Astrocyte of the spinal cord (primary cell): ENCODE results near the gene PRSS22.

Experiments used
- DNase-seq: peaks from one replicate; pipeline ENCODE4 v3.0.0; 2011; ENCODE audit warnings: low read depth, low spot score
- H3K4me3 ChIP-seq: 2 replicates; pipeline ENCODE4 v1.5.1; 2011; ENCODE audit warnings: low read depth, mild to moderate bottlenecking, low read length, moderate library complexity
- CTCF ChIP-seq: IDR thresholded peaks from 2 replicates; pipeline ENCODE4 v1.5.1; 2012; ENCODE audit warnings: low read depth, mild to moderate bottlenecking, low read length, inconsistent platforms
- in situ Hi-C: cut with HindIII; loops from 2 replicates; pipeline ENCODE4 v1.10.0; 2017; ENCODE audit warnings: low sequenced_read_pairs

The PRSS22 gene

GRCh38 chr16:2896480-2897010, 38.6 kb upstream of the PRSS22 start:
- in situ Hi-C loops, result no loop called here
- no peak for TF ChIP-seq CTCF
- H3K4me3 ChIP-seq, result no peak overlapping the region
- DNase-seq, result no peak

GRCh38 chr16:2895813-2896212, 37.8 kb upstream of the PRSS22 start:
- in situ Hi-C loops, result no loop called here
- no peak for DNase-seq
- no peak overlapping the region for H3K4me3 ChIP-seq
- no peak for TF ChIP-seq CTCF

- in situ Hi-C loops, result no loop called here
- no peak for DNase-seq
- no peak for TF ChIP-seq CTCF
Observed at GRCh38 chr16:2894231-2894630, 36.3 kb upstream of the PRSS22 start.

GRCh38 chr16:2884041-2884451, 26.1 kb upstream of the PRSS22 start:
- no peak for TF ChIP-seq CTCF
- in situ Hi-C loops, result no loop called here
- no peak for DNase-seq
- H3K4me3 ChIP-seq, result peak overlapping the region; percentile 79

More at GRCh38 chr16:2894231-2894630, 36.3 kb upstream of the PRSS22 start:
- H3K4me3 ChIP-seq, result no peak overlapping the region

GRCh38 chr16:2883458-2883908, 25.5 kb upstream of the PRSS22 start:
- TF ChIP-seq CTCF, result no peak
- in situ Hi-C loops, result no loop called here
- peak overlapping the region; percentile 79 for H3K4me3 ChIP-seq
- DNase-seq, result peak; percentile 26

GRCh38 chr16:2882650-2883457, 24.9 kb upstream of the PRSS22 start, which contains the start of gene FLYWCH2:
Gene FLYWCH2 (plus strand): TSS chr16:2883215. CDS start chr16:2896450, 13,235 bp downstream.
- TF ChIP-seq CTCF, result no peak
- peak; percentile 99 for DNase-seq
- peak within 1 kb of the TSS; percentile 79 for H3K4me3 ChIP-seq
- in situ Hi-C loops, result no loop called here
